HepG2 (cell line): ENCODE data around the gene LLGL2. TPM values are rescaled to one million over a fixed set of nuclear protein-coding genes. Genes with fewer than 3 reads are reported as not detected.

Experiments
- CENPBD1 ChIP-seq: sonication (generic); formaldehyde crosslinking; IDR thresholded peaks from 2 replicates; pipeline ENCODE4 v1.8.0; 2022; ENCODE audit warnings: missing genetic modification reagents, low read depth, mild to moderate bottlenecking, borderline replicate concordance
- DPF2 ChIP-seq: sonication (generic); formaldehyde crosslinking; IDR thresholded peaks from 2 replicates; pipeline ENCODE4 v1.4.0; 2020; ENCODE audit warnings: mild to moderate bottlenecking, low read depth, missing genetic modification reagents, borderline replicate concordance
- FOSL2 ChIP-seq: sonication (generic); formaldehyde crosslinking; IDR thresholded peaks from 2 replicates; pipeline ENCODE4 v1.4.0; 2020; ENCODE audit warnings: missing genetic modification reagents
- MXI1 ChIP-seq: IDR thresholded peaks from 3 replicates; pipeline ENCODE4 v1.6.1; 2012; ENCODE audit warnings: low read depth, low read length, inconsistent platforms, borderline replicate concordance
- NFE2L2 ChIP-seq: fragments of 150-350 bp; IDR thresholded peaks from 2 replicates; pipeline ENCODE4 v1.6.1; 2014; ENCODE audit warnings: low read length
- NR3C1 ChIP-seq: sonication (generic); formaldehyde crosslinking; IDR thresholded peaks from 2 replicates; pipeline ENCODE4 v1.4.0; 2020; ENCODE audit warnings: missing genetic modification reagents
- PAX8 ChIP-seq: sonication (generic); formaldehyde crosslinking; IDR thresholded peaks from 2 replicates; pipeline ENCODE4 v1.8.0; 2022; ENCODE audit warnings: mild to moderate bottlenecking, missing genetic modification reagents, borderline replicate concordance
- PCBP1 ChIP-seq: fragments of 200-400 bp; formaldehyde crosslinking; IDR thresholded peaks from 2 replicates; pipeline ENCODE4 v1.6.1; 2017; ENCODE audit warnings: mild to moderate bottlenecking, low read depth, low read length, borderline replicate concordance
- PITX1 ChIP-seq: sonication (generic); formaldehyde crosslinking; IDR thresholded peaks from 2 replicates; pipeline ENCODE4 v1.5.1; 2020; ENCODE audit warnings: mild to moderate bottlenecking, missing genetic modification reagents
- RBFOX2 ChIP-seq: fragments of 200-400 bp; formaldehyde crosslinking; IDR thresholded peaks from 2 replicates; pipeline ENCODE4 v1.6.1; 2017; ENCODE audit warnings: low read depth, mild to moderate bottlenecking, low read length
- SALL1 ChIP-seq: sonication (generic); formaldehyde crosslinking; IDR thresholded peaks from 2 replicates; pipeline ENCODE4 v1.8.0; 2022; ENCODE audit warnings: mild to moderate bottlenecking, missing genetic modification reagents
- SMAD9 ChIP-seq: sonication (generic); formaldehyde crosslinking; IDR thresholded peaks from 2 replicates; pipeline ENCODE4 v1.5.1; 2020; ENCODE audit warnings: mild to moderate bottlenecking, missing genetic modification reagents
- SUZ12 ChIP-seq: fragments of 150-350 bp; IDR thresholded peaks from 2 replicates; pipeline ENCODE4 v1.6.1; 2014; ENCODE audit warnings: low read depth, low read length
- TEAD2 ChIP-seq: sonication (generic); formaldehyde crosslinking; IDR thresholded peaks from 2 replicates; pipeline ENCODE4 v1.9.0; 2021; ENCODE audit warnings: missing genetic modification reagents
- TFAP4 ChIP-seq: sonication (generic); IDR thresholded peaks from 2 replicates; pipeline ENCODE4 v1.6.1; 2016; ENCODE audit warnings: low read depth, borderline replicate concordance
- ZNF251 ChIP-seq: sonication (generic); formaldehyde crosslinking; IDR thresholded peaks from 2 replicates; pipeline ENCODE4 v1.9.0; 2021; ENCODE audit warnings: mild to moderate bottlenecking, missing genetic modification reagents
- ZNF567 ChIP-seq: sonication (generic); formaldehyde crosslinking; IDR thresholded peaks from 2 replicates; pipeline ENCODE4 v1.8.1; 2023; ENCODE audit warnings: mild to moderate bottlenecking, missing genetic modification reagents, borderline replicate concordance
- ZNF678 ChIP-seq: sonication (generic); formaldehyde crosslinking; IDR thresholded peaks from 2 replicates; pipeline ENCODE4 v1.4.0; 2020; ENCODE audit warnings: mild to moderate bottlenecking, missing genetic modification reagents
- ZNF768 ChIP-seq: sonication (generic); formaldehyde crosslinking; IDR thresholded peaks from 2 replicates; pipeline ENCODE4 v1.4.0; 2020; ENCODE audit warnings: missing genetic modification reagents
- ZNF891 ChIP-seq: sonication (generic); formaldehyde crosslinking; IDR thresholded peaks from 2 replicates; pipeline ENCODE4 v1.5.0; 2020; ENCODE audit warnings: mild to moderate bottlenecking, missing genetic modification reagents
- polyA plus RNA-seq, 8 experiments: library from polyadenylated mRNA; depleted of rRNA in 3 of 8; stranded (reverse) in 7 of 8; unstranded in 1 of 8; fragments of >200 nt; fragmentation: Illumina TruSeq in 4 of 8; extraction: Trizol in 4 of 8; gene quantifications; 2 replicates each; pipeline versions ENCODE4 v1.2.1 to v1.2.3, GENCODE V29; 2011 to 2016; ENCODE audit warnings: low read depth in 4 of 8, missing spikeins in 1 of 8, mixed read lengths in 1 of 8; ENCODE audit not compliant: insufficient read depth in 1 of 8
- total RNA-seq, 5 experiments: library from RNA; depleted of rRNA; stranded (reverse); fragments of >200 nt; fragmentation: Illumina TruSeq; extraction: Trizol; gene quantifications; 2 replicates each; pipeline ENCODE4 v1.2.3, GENCODE V29; 2016; ENCODE audit warnings: low read depth in 1 of 5
- TF ChIP-seq, protein P1 (sequence below): sonication (generic); formaldehyde crosslinking; IDR thresholded peaks from 2 replicates; pipeline ENCODE4 v1.5.0; 2020; ENCODE audit warnings: mild to moderate bottlenecking, missing genetic modification reagents
- TF ChIP-seq, protein P2 (sequence below): IDR thresholded peaks from 2 replicates; pipeline ENCODE4 v1.6.1; 2012; ENCODE audit warnings: low read depth, low read length, improper control_type of control experiment
- TF ChIP-seq, protein P3 (sequence below): sonication (generic); formaldehyde crosslinking; IDR thresholded peaks from 2 replicates; pipeline ENCODE4 v1.5.0; 2020; ENCODE audit warnings: mild to moderate bottlenecking, missing genetic modification reagents, borderline replicate concordance

LLGL2 gene
- total and polyA plus RNA-seq, 2 of the 13 experiments (the other 11 are each of a cell fraction or from before 2014, with no cell fraction given), result 83.0 to 86.7 TPM

DNA sequence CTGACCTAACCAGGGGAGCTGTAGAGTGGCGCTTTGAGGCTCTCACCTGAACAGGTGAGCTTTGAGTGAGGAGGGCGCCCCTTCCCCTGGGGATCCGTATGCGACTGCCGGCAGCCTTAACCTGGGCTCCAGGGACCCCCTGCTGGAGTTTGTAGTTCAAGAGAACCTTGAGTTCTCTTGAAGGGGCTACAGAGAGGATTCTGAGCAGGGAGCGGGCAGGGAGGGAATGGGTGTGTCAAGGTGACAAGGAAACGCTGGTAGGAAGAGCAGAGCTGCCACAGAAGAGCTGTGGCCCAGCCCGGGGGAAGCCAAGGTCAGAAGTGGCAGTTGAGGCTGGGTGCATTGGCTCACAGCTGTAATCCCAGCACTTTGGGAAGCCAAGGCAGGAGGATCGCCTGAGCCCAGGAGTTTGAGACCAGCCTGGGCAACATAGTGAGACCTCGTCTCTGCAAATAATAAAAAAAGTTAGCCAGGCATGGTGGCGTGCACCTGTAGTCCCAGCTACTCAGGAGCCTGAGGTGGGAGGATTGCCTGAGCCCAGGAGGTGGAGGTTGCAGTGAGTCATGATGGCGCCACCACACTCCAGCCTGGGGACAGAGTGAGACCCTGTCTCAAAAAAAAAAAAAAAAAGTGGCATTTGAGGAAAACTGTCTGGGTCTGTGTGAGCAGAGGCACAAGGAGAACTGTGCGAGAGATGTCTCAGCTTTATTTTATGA, 1.2 kb downstream of the LLGL2 start (continued):
- TF ChIP-seq, protein P1, sequence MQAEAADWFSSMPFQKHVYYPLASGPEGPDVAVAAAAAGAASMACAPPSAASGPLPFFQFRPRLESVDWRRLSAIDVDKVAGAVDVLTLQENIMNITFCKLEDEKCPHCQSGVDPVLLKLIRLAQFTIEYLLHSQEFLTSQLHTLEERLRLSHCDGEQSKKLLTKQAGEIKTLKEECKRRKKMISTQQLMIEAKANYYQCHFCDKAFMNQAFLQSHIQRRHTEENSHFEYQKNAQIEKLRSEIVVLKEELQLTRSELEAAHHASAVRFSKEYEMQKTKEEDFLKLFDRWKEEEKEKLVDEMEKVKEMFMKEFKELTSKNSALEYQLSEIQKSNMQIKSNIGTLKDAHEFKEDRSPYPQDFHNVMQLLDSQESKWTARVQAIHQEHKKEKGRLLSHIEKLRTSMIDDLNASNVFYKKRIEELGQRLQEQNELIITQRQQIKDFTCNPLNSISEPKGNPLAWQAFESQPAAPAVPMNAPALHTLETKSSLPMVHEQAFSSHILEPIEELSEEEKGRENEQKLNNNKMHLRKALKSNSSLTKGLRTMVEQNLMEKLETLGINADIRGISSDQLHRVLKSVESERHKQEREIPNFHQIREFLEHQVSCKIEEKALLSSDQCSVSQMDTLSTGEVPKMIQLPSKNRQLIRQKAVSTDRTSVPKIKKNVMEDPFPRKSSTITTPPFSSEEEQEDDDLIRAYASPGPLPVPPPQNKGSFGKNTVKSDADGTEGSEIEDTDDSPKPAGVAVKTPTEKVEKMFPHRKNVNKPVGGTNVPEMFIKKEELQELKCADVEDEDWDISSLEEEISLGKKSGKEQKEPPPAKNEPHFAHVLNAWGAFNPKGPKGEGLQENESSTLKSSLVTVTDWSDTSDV (CRISPR knock-in tag), result no peak
- TF ChIP-seq FOSL2 (CRISPR knock-in tag) (peak; percentile 72), ZNF678 (CRISPR knock-in tag) (peak; percentile 81; the same call in 1 of the 2 replicates), ZNF251 (no peak), ZNF891 (CRISPR knock-in tag) (0 out of 2 replicates have a peak, but pooled peaks have one; percentile 12), NR3C1 (no peak), CENPBD1 (no peak), PAX8 (CRISPR knock-in tag) (peak; percentile 74; the same call in 1 of the 2 replicates), MXI1 (no peak), PCBP1 (no peak), TEAD2 (CRISPR knock-in tag) (no peak), NFE2L2 (no peak), RBFOX2 (no peak), SMAD9 (no peak), SUZ12 (no peak), ZNF567 (CRISPR knock-in tag) (0 out of 2 replicates have a peak, but pooled peaks have one; percentile 30), TFAP4 (no peak), ZNF768 (CRISPR knock-in tag) (no peak), DPF2 (CRISPR knock-in tag) (no peak), PITX1 (CRISPR knock-in tag) (no peak; the same call in 1 of the 2 replicates), SALL1 (CRISPR knock-in tag) (peak; percentile 16; the same call in 1 of the 2 replicates)
- TF ChIP-seq, protein P2, sequence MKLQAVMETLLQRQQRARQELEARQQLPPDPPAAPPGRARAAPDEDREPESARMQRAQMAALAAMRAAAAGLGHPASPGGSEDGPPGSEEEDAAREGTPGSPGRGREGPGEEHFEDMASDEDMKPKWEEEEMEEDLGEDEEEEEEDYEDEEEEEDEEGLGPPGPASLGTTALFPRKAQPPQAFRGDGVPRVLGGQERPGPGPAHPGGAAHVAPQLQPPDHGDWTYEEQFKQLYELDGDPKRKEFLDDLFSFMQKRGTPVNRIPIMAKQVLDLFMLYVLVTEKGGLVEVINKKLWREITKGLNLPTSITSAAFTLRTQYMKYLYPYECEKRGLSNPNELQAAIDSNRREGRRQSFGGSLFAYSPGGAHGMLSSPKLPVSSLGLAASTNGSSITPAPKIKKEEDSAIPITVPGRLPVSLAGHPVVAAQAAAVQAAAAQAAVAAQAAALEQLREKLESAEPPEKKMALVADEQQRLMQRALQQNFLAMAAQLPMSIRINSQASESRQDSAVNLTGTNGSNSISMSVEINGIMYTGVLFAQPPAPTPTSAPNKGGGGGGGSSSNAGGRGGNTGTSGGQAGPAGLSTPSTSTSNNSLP, result no peak
- TF ChIP-seq, protein P3, sequence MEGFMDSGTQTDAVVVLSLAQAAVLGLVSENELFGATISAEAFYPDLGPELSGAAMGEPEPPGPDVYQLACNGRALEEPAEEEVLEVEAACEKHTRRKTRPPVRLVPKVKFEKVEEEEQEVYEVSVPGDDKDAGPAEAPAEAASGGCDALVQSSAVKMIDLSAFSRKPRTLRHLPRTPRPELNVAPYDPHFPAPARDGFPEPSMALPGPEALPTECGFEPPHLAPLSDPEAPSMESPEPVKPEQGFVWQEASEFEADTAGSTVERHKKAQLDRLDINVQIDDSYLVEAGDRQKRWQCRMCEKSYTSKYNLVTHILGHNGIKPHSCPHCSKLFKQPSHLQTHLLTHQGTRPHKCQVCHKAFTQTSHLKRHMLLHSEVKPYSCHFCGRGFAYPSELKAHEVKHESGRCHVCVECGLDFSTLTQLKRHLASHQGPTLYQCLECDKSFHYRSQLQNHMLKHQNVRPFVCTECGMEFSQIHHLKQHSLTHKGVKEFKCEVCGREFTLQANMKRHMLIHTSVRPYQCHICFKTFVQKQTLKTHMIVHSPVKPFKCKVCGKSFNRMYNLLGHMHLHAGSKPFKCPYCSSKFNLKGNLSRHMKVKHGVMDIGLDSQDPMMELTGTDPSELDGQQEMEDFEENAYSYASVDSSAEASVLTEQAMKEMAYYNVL (CRISPR knock-in tag), result no peak
